ENCODE measurements around the gene SHTN1. TPM values are rescaled to one million over a fixed set of nuclear protein-coding genes. Genes with fewer than 3 reads are reported as not detected.

The SHTN1 gene
- total and polyA plus RNA-seq, 2 experiments from 2014 or later: 6.7 to 8.0 TPM

GRCh38 chr10:116926426-116926825 lies 78.6 kb downstream of the SHTN1 start:
- no peaks in the 10 kb centered on the region for H3K36me3 ChIP-seq (ENCODE audit: insufficient read depth)
- no peaks in the 10 kb centered on the region for H3K4me1 ChIP-seq (ENCODE audit: insufficient read depth)
- H4K20me1 ChIP-seq (replicated peaks; ENCODE audit: insufficient read depth): no peaks in the 10 kb centered on the region
- no peak for DNase-seq (ENCODE audit: low spot score)
- no peak overlapping the region for H3K27ac Mint-ChIP-seq
- ATAC-seq: no peak
- H3K4me1 Mint-ChIP-seq: peaks cover 10% of the 10 kb centered on the region
- H3K79me2 ChIP-seq (replicated peaks; ENCODE audit: insufficient read depth): no peaks in the 10 kb centered on the region
- no peaks in the 10 kb centered on the region; the same call in 2 of the 3 replicates for H3K9me3 Mint-ChIP-seq
- peaks cover 8% of the 10 kb centered on the region for H3K36me3 Mint-ChIP-seq (ENCODE audit: low read depth)
- H3K27me3 ChIP-seq (ENCODE audit: insufficient read depth): no peaks in the 10 kb centered on the region
- no peak overlapping the region for H3K4me3 ChIP-seq
- H3K27ac ChIP-seq (ENCODE audit: low read depth): no peak overlapping the region
- H2AFZ ChIP-seq: no peak overlapping the region
- H3F3A ChIP-seq (replicated peaks; ENCODE audit: low read depth): no peaks in the 10 kb centered on the region
- no peak overlapping the region for H3K4me3 Mint-ChIP-seq
- no peak overlapping the region for H3K4me2 ChIP-seq
- peaks cover 2% of the 10 kb centered on the region for H3K27me3 Mint-ChIP-seq (ENCODE audit: insufficient read depth, low read depth, poor library complexity)
- TF ChIP-seq POLR2AphosphoS5 (IDR thresholded peaks at IDR 0.05; ENCODE audit: low read depth): no peak
- no peak for TF ChIP-seq CREB1 (CRISPR knock-in tag; IDR thresholded peaks at IDR 0.05; ENCODE audit: low read depth)
- TF ChIP-seq, protein P1, sequence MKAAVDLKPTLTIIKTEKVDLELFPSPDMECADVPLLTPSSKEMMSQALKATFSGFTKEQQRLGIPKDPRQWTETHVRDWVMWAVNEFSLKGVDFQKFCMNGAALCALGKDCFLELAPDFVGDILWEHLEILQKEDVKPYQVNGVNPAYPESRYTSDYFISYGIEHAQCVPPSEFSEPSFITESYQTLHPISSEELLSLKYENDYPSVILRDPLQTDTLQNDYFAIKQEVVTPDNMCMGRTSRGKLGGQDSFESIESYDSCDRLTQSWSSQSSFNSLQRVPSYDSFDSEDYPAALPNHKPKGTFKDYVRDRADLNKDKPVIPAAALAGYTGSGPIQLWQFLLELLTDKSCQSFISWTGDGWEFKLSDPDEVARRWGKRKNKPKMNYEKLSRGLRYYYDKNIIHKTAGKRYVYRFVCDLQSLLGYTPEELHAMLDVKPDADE (IDR thresholded peaks at IDR 0.05): no peak
- no peak for TF ChIP-seq JUNB (IDR thresholded peaks at IDR 0.05; ENCODE audit: unreplicated experiment)
- TF ChIP-seq ZNF331 (CRISPR knock-in tag; IDR thresholded peaks at IDR 0.05; ENCODE audit: low read depth): no peak
- H3K9me2 ChIP-seq (ENCODE audit: insufficient read depth): 0 out of 2 replicates have a peak, but pooled peaks cover 6% of the 10 kb centered on the region

DNA sequence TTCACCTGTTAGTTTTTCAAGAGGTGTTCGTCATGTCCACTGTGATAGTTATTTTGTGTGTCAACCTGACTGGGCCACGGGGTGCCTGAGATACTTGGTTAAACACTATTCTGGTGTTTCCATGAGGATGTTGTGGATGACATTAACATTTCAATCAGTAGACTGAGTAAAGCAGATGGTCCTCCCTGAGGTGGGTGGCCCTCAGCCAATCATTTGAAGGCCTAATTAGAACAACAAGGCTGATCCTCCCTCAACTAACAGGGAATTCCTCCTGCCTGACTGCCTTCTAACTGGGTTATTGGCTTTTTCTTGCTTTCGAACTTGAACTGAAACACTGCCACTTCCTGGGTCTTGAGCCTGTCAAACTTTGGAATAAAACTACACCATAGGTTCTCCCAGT lies 79.9 kb downstream of the SHTN1 start:
- Mint-ChIP-seq H3K36me3 (ENCODE audit: low read depth) (peaks cover 13% of the 10 kb centered on the region), H3K9me3 (no peaks in the 10 kb centered on the region), H3K27ac (no peak overlapping the region), H3K27me3 (ENCODE audit: insufficient read depth, low read depth, poor library complexity) (peaks cover 2% of the 10 kb centered on the region), H3K4me3 (no peak overlapping the region), H3K4me1 (peaks cover 12% of the 10 kb centered on the region)
- DNase-seq (ENCODE audit: low spot score): no peak
- Histone ChIP-seq H3K27ac (ENCODE audit: low read depth) (no peak overlapping the region), H3K36me3 (ENCODE audit: insufficient read depth) (no peaks in the 10 kb centered on the region), H3K4me1 (ENCODE audit: insufficient read depth) (no peaks in the 10 kb centered on the region; the same call in 1 of the 2 replicates), H3F3A (replicated peaks; ENCODE audit: low read depth) (no peaks in the 10 kb centered on the region), H3K4me3 (no peak overlapping the region), H3K9me2 (ENCODE audit: insufficient read depth) (0 out of 2 replicates have a peak, but pooled peaks cover 6% of the 10 kb centered on the region), H3K27me3 (ENCODE audit: insufficient read depth) (no peaks in the 10 kb centered on the region), H3K4me2 (no peak overlapping the region), H2AFZ (no peak overlapping the region), H4K20me1 (replicated peaks; ENCODE audit: insufficient read depth) (no peaks in the 10 kb centered on the region), H3K79me2 (replicated peaks; ENCODE audit: insufficient read depth) (no peaks in the 10 kb centered on the region)
- ATAC-seq: no peak
- TF ChIP-seq ZNF462 (CRISPR knock-in tag; IDR thresholded peaks at IDR 0.05) (no peak), CTCF (conservative IDR thresholded peaks at IDR 0.05; ENCODE audit: low read depth in 2 of 2) (no peak), CREB1 (CRISPR knock-in tag; IDR thresholded peaks at IDR 0.05; ENCODE audit: low read depth) (no peak), STAT1 (IDR thresholded peaks at IDR 0.05; ENCODE audit: unreplicated experiment) (no peak), NANOG (IDR thresholded peaks at IDR 0.05; ENCODE audit: borderline replicate concordance) (no peak), REST (IDR thresholded peaks at IDR 0.05; ENCODE audit: unreplicated experiment) (no peak)
